ENCODE data around the gene GRHL3.

Gene GRHL3

DNA sequence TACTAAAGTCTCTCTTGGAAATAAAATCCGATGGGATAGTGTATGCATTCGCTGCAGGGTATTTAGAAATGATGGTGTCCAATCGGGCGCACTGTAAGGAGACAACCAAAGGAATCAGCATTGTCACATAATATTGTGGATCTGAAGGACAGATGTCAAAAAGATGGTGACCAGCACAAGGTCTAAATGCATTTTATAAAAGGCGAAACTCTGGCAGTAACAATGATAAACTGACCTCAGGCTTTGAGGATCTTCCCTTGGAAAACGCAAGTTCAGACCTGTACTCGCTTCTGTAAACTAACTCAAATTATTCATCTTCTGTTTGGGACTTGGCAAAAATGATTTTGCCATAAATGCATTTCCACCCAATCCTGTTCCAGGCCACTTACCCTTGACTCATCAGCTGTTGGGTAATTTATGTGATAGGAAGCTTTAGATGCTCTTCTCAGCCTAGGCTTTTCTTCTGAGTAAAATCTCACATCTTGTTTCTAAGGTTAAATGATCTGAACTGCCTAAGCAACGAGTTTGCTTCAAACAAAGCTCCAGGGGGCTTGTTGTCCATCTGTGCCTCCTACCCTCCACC, 60.7 kb downstream of the GRHL3 start:
- no peak overlapping the region for H3K23ac ChIP-seq (ENCODE audit: low read length)
- H2BK120ac ChIP-seq (ENCODE audit: insufficient read depth, low read length, poor library complexity) = no peak overlapping the region
- no peak overlapping the region for H3K4me2 ChIP-seq (ENCODE audit: low read length)
- H4K8ac ChIP-seq (ENCODE audit: low read depth, low read length) = no peak overlapping the region
- no peak overlapping the region for H2AFZ ChIP-seq (ENCODE audit: insufficient read depth, low read length, poor library complexity)
- no peak overlapping the region for H3K27ac ChIP-seq (ENCODE audit: low read depth, low read length)
- no peak overlapping the region for H2BK12ac ChIP-seq (ENCODE audit: low read length)
- no peak overlapping the region for H4K91ac ChIP-seq (ENCODE audit: low read depth, low read length)
- no peaks in the 10 kb centered on the region for H3K9me3 ChIP-seq (ENCODE audit: insufficient read depth, low read depth, low read length)
- no peak overlapping the region for H3K4ac ChIP-seq (ENCODE audit: low read depth, low read length)
- H4K12ac ChIP-seq (ENCODE audit: low read depth, low read length) = no peak overlapping the region
- no peaks in the 10 kb centered on the region for H3K79me2 ChIP-seq (ENCODE audit: control insufficient read depth, insufficient read depth, low read length, poor library complexity)
- no peaks in the 10 kb centered on the region for H3K79me1 ChIP-seq (ENCODE audit: low read length)
- H3K4me3 ChIP-seq (ENCODE audit: low read depth, low read length) = no peak overlapping the region
- H3K36me3 ChIP-seq (ENCODE audit: control insufficient read depth in 1 of 2, insufficient read depth in 2 of 2, low read length in 2 of 2) = peaks cover 0 to 2% of the 10 kb centered on the region in 2 experiments
- no CpG with 5 or more reads among the region's 8 CpGs for WGBS (ENCODE audit: extremely low coverage, insufficient coverage, insufficient read length)
- no peak overlapping the region for H2BK5ac ChIP-seq (ENCODE audit: low read depth, low read length, poor library complexity)
- H3K14ac ChIP-seq (ENCODE audit: low read length) = no peak overlapping the region
- peaks cover 0 to 2% of the 10 kb centered on the region in 2 experiments for H3K4me1 ChIP-seq (ENCODE audit: control insufficient read depth in 1 of 2, insufficient read depth in 2 of 2, low read length in 2 of 2)
- no peak overlapping the region for H3K9ac ChIP-seq (ENCODE audit: low read length)
- H2AK5ac ChIP-seq (ENCODE audit: low read length) = no peak overlapping the region
- DNase-seq = peak in 1 of 2 donors; percentile 32
- no peak overlapping the region for H3K18ac ChIP-seq (ENCODE audit: low read length)
- no peaks in the 10 kb centered on the region for H3K27me3 ChIP-seq (ENCODE audit: insufficient read depth, low read length)

DNA sequence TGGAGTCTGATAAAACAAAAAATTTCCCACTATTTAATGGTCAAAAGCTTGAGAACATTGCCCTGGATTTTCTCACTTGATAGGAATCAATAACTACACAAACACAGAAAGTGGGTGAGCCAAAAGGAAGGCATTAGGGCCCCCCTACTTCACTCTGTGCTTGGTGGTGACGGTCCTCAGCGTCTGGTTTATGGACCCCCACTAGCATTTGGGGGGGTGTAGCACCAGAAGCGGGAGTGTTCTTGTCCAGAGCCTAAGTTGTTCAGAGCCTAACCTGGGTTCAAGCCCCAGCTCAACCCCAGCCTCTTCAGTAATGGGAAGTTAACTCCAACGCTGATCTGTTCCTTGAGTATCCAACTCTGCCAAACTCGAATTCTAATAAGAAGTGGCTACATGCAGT, 61.4 kb downstream of the GRHL3 start:
- Histone ChIP-seq H3K4ac (ENCODE audit: low read depth, low read length) (no peak overlapping the region), H3K23ac (ENCODE audit: low read length) (no peak overlapping the region), H4K12ac (ENCODE audit: low read depth, low read length) (no peak overlapping the region), H3K9ac (ENCODE audit: low read length) (no peak overlapping the region), H4K8ac (ENCODE audit: low read depth, low read length) (no peak overlapping the region), H3K4me2 (ENCODE audit: low read length) (no peak overlapping the region), H3K9me3 (ENCODE audit: insufficient read depth, low read depth, low read length) (no peaks in the 10 kb centered on the region), H3K18ac (ENCODE audit: low read length) (no peak overlapping the region), H2BK120ac (ENCODE audit: insufficient read depth, low read length, poor library complexity) (no peak overlapping the region), H4K91ac (ENCODE audit: low read depth, low read length) (no peak overlapping the region), H3K27me3 (ENCODE audit: insufficient read depth, low read length) (no peaks in the 10 kb centered on the region), H3K79me2 (ENCODE audit: control insufficient read depth, insufficient read depth, low read length, poor library complexity) (no peaks in the 10 kb centered on the region), H2BK12ac (ENCODE audit: low read length) (no peak overlapping the region), H3K79me1 (ENCODE audit: low read length) (no peaks in the 10 kb centered on the region), H3K36me3 (ENCODE audit: control insufficient read depth in 1 of 2, insufficient read depth in 2 of 2, low read length in 2 of 2) (peaks cover 0 to 2% of the 10 kb centered on the region in 2 experiments), H3K4me3 (ENCODE audit: low read depth, low read length) (no peak overlapping the region), H3K27ac (ENCODE audit: low read depth, low read length) (no peak overlapping the region), H3K14ac (ENCODE audit: low read length) (no peak overlapping the region), H2AK5ac (ENCODE audit: low read length) (no peak overlapping the region), H2BK5ac (ENCODE audit: low read depth, low read length, poor library complexity) (no peak overlapping the region), H3K4me1 (ENCODE audit: control insufficient read depth in 1 of 2, insufficient read depth in 2 of 2, low read length in 2 of 2) (no peaks in the 10 kb centered on the region), H2AFZ (ENCODE audit: insufficient read depth, low read length, poor library complexity) (no peak overlapping the region)
- DNase-seq = no peak
- no CpG with 5 or more reads among the region's 5 CpGs for WGBS (ENCODE audit: extremely low coverage, insufficient coverage, insufficient read length)

DNA sequence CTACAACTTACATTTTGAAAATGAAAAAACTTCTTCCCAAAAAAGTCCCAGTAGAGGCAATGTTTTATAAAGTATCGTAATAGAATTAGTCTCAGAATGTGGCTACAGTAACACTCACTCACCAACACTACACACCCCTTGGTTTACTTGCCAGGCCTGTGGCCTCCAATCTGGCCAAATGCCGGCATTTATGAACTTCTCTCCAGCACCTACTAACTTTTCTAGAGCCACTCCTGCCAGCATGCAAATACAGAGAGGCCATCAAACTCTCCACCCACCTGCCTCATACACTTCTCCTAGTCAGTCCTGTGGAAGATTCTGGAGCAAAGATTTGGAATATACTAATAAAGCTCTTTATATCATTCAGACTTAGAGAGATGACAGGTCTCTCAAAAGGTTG, 62.1 kb downstream of the GRHL3 start:
- WGBS (ENCODE audit: extremely low coverage, insufficient coverage, insufficient read length) = no CpG with 5 or more reads among the region's 2 CpGs
- H2BK5ac ChIP-seq (ENCODE audit: low read depth, low read length, poor library complexity) = no peak overlapping the region

GRCh38 chr1:24382165-24382577, 63.0 kb downstream of the GRHL3 start:
- no peaks in the 10 kb centered on the region for H3K4me1 ChIP-seq (ENCODE audit: control insufficient read depth in 1 of 2, insufficient read depth in 2 of 2, low read length in 2 of 2)
- no peaks in the 10 kb centered on the region for H3K27me3 ChIP-seq (ENCODE audit: insufficient read depth, low read length)
- H4K12ac ChIP-seq (ENCODE audit: low read depth, low read length) = no peak overlapping the region
- no peak overlapping the region for H2AK5ac ChIP-seq (ENCODE audit: low read length)
- no peak overlapping the region for H3K9ac ChIP-seq (ENCODE audit: low read length)
- no peak overlapping the region for H3K27ac ChIP-seq (ENCODE audit: low read depth, low read length)
- no peak overlapping the region for H3K18ac ChIP-seq (ENCODE audit: low read length)
- H2BK12ac ChIP-seq (ENCODE audit: low read length) = no peak overlapping the region
- H3K36me3 ChIP-seq (ENCODE audit: control insufficient read depth in 1 of 2, insufficient read depth in 2 of 2, low read length in 2 of 2) = peaks cover 0 to 2% of the 10 kb centered on the region in 2 experiments
- H3K4me2 ChIP-seq (ENCODE audit: low read length) = no peak overlapping the region
- no peak overlapping the region for H3K23ac ChIP-seq (ENCODE audit: low read length)
- no peak overlapping the region for H3K4me3 ChIP-seq (ENCODE audit: low read depth, low read length)
- no CpG with 5 or more reads among the region's 8 CpGs for WGBS (ENCODE audit: extremely low coverage, insufficient coverage, insufficient read length)
- H2BK5ac ChIP-seq (ENCODE audit: low read depth, low read length, poor library complexity) = no peak overlapping the region
- H2BK120ac ChIP-seq (ENCODE audit: insufficient read depth, low read length, poor library complexity) = no peak overlapping the region
- no peak overlapping the region for H3K4ac ChIP-seq (ENCODE audit: low read depth, low read length)
- no peak overlapping the region for H2AFZ ChIP-seq (ENCODE audit: insufficient read depth, low read length, poor library complexity)
- H4K91ac ChIP-seq (ENCODE audit: low read depth, low read length) = no peak overlapping the region
- peak; percentile 86 to 93 for DNase-seq
- H3K14ac ChIP-seq (ENCODE audit: low read length) = no peak overlapping the region
- no peaks in the 10 kb centered on the region for H3K79me2 ChIP-seq (ENCODE audit: control insufficient read depth, insufficient read depth, low read length, poor library complexity)
- H4K8ac ChIP-seq (ENCODE audit: low read depth, low read length) = no peak overlapping the region
- H3K79me1 ChIP-seq (ENCODE audit: low read length) = no peaks in the 10 kb centered on the region
- peaks cover 3% of the 10 kb centered on the region for H3K9me3 ChIP-seq (ENCODE audit: insufficient read depth, low read depth, low read length)

More for the DNA sequence above, 62.1 kb downstream of the GRHL3 start:
- H2AK5ac ChIP-seq (ENCODE audit: low read length) = no peak overlapping the region
- no peak overlapping the region for H3K27ac ChIP-seq (ENCODE audit: low read depth, low read length)
- H3K14ac ChIP-seq (ENCODE audit: low read length) = no peak overlapping the region
- H2BK12ac ChIP-seq (ENCODE audit: low read length) = no peak overlapping the region
- no peak overlapping the region for H3K23ac ChIP-seq (ENCODE audit: low read length)
- DNase-seq = no peak
- H3K79me1 ChIP-seq (ENCODE audit: low read length) = no peaks in the 10 kb centered on the region
- H3K36me3 ChIP-seq (ENCODE audit: control insufficient read depth in 1 of 2, insufficient read depth in 2 of 2, low read length in 2 of 2) = peaks cover 0 to 2% of the 10 kb centered on the region in 2 experiments
- no peak overlapping the region for H3K9ac ChIP-seq (ENCODE audit: low read length)
- H3K27me3 ChIP-seq (ENCODE audit: insufficient read depth, low read length) = no peaks in the 10 kb centered on the region
- no peak overlapping the region for H4K12ac ChIP-seq (ENCODE audit: low read depth, low read length)
- no peak overlapping the region for H2AFZ ChIP-seq (ENCODE audit: insufficient read depth, low read length, poor library complexity)
- no peak overlapping the region for H3K4me3 ChIP-seq (ENCODE audit: low read depth, low read length)
- no peaks in the 10 kb centered on the region for H3K79me2 ChIP-seq (ENCODE audit: control insufficient read depth, insufficient read depth, low read length, poor library complexity)
- no peak overlapping the region for H4K91ac ChIP-seq (ENCODE audit: low read depth, low read length)
- H3K4me1 ChIP-seq (ENCODE audit: control insufficient read depth in 1 of 2, insufficient read depth in 2 of 2, low read length in 2 of 2) = no peaks in the 10 kb centered on the region
- H3K18ac ChIP-seq (ENCODE audit: low read length) = no peak overlapping the region
- H3K4me2 ChIP-seq (ENCODE audit: low read length) = no peak overlapping the region
- H3K9me3 ChIP-seq (ENCODE audit: insufficient read depth, low read depth, low read length) = no peaks in the 10 kb centered on the region
- no peak overlapping the region for H4K8ac ChIP-seq (ENCODE audit: low read depth, low read length)
- no peak overlapping the region for H3K4ac ChIP-seq (ENCODE audit: low read depth, low read length)
- no peak overlapping the region for H2BK120ac ChIP-seq (ENCODE audit: insufficient read depth, low read length, poor library complexity)
